AG20443 (cell line): Measurements from ENCODE around the gene MARCKSL1.
"Not testable (repeated sequence)": the region's sequence is repeated elsewhere in the genome, so short reads cannot be mapped to it uniquely, and the experiment has no call there.

Experiments used
- DNase-seq: peaks from one replicate; pipeline ENCODE4 v3.0.0; 2012; ENCODE audit warnings: low spot score, mixed read lengths

MARCKSL1 gene

DNA sequence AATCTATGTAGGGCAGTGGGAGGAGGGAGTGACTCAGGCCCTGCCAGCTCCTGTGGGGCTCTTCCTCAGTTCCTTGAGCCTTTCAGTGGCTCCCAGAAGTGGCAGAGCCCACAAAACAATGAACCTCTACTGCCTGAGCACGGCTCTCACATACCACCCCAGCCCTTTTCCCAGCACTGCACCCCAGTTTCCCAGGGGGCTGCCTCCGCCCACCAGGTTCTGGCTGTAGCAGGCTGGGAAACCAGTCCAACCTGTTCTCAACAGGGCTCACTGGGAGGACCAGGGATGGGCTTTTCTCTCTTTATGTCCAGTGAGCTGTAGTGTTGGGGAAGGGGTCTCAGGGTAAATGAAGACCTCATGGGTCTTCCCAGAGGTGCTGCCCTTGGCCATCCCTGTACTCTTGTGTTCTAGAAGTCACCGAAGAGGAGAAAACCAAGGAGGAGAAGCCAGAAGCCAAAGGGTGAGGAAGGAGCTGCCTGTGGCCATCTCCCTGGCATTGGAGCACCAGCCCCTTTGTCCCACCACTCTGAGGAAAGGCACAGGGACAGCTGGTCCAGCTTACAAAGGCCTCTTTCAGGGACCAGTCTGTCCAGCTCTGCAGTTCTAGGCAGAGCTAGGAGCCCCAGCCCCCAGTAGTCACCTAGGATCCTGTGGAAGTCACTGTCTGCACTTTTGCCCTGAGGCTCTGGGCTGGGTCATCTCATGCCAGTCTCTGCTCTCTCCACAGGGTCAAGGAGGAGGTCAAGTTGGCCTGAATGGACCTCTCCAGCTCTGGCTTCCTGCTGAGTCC, 3.5 kb downstream of the MARCKSL1 start:
- no peak for DNase-seq

DNA sequence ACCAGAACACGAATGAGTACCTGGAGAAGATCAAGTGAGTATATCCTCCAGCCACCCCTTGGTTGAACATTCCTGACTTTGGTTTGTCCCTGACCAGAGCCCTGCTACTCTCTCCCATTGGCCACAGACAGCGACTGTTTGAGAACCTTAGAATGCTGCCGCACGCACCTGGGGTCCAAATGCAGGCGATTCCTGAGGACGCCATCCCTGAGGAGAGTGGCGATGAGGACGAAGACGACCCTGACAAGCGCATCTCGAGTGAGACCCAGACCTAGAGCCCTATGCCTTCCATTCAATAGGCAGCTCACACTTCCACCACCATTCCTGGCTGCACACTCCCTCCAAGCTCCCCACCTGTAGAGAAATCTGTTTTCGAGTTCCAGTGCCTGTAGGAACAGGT, 4.5 kb downstream of the MARCKSL1 start:
- no peak for DNase-seq

- no peak for DNase-seq
Observed at GRCh38 chr1:32330558-32331151, 5.4 kb downstream of the MARCKSL1 start.

DNA sequence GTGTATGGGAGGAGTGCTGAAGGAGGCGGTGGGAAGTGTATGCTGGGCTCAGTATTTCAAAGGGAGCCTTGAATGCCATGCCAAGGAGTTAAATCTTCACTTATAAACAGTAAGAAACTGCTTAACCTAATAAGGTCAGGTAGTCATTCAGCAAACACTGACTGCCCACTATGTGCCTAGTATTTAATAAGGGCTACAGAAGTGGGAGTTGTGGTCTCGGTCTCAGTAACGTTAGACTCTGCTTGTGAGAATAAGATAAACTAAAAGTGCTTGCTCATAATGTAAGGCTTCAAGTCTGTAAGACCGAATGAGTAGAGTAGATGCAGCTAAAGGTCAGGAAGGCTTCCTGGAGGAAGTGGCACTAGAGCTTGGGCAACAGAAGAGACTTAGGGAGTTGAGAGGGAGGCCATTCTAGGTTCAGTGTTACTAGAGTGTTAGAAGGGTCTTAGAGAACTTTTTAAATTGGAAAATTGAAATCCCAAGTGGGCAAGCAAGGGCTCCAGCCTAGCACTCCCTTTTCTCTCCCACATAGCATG, 6.0 kb downstream of the MARCKSL1 start:
- no peak for DNase-seq

DNA sequence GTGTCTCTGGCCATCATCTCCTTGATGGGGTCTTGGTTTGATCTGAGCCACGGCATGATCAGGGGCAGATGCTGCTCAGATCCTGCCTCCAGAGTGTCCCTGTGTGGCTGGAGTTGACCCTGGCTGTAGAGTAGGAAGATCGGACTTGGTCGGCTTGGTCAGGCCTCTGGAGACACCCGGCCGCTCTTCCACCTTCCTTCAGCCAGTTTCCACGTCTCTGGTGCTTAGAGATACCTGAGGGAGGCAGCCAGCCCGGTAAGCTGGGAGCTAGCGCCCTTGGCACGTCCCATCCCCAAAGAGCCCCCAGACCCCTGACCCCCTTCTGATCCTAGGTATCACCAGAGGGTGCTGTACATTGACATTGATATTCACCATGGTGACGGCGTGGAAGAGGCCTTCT, 8.8 kb downstream of the MARCKSL1 start:
- DNase-seq, result no peak

DNA sequence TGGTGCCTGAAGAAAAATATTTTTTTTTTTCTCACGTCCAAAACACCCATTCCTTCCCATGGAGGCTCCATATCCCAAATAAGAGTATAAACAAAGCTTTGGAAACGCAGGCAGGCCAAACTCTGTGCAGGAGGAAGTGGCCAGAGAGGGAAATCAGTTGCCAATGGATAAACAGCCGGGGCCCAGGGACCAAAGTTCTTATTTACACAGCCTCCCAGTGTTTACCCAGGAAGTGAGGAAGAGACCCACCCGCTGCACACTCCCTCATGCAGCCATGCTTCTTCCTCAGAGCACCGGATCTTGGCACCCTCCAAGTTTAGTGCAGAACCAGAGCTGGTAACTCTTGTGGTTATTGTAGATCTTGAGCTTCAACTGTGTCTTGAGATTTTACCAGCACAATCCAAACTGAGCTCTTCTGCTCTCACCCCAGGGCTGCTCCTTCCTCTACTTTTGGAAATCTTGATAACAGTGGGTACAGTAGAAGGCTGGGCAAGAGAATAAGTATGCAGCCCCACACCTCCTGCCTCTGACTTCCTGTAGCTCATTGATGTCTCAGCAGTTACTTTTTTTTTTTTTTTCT, 14.2 kb downstream of the MARCKSL1 start:
- no peak for DNase-seq

DNA sequence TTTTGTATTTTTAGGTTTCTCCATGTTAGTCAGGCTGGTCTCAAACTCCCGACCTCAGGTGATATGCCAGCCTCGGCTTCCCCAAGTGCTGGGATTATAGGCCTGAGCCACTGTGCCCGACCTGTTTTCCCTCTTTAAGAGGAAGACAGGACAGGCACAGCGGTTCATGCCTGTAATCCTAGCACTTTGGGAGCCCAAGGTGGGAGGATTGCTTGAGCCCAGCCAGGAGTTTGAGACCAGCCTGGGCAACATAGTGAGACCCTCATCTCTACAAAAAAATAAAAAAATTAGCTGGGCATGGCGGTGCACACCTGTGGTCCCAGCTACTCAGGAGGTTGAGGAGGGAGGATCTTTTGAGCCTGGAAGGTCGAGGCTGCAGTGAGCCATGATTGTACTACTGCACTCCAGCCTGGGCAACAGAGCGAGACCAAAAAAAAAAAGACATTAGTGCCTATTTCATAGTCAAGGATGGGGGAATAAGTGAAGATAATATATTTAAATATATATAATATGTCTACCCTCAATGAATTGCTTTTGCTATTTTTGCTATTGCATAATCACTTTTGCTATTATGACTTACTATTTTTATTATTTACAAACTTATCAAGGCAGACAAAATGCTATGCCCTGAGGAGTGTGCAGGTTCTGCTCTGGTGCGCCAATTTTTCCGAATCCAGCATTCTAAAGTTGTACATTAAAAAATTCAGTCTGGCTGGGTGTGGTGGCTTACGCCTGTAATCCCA, 17.7 kb downstream of the MARCKSL1 start:
- no peak for DNase-seq

- DNase-seq, result no peak
Observed at GRCh38 chr1:32316903-32317277, 19.1 kb downstream of the MARCKSL1 start.

DNA sequence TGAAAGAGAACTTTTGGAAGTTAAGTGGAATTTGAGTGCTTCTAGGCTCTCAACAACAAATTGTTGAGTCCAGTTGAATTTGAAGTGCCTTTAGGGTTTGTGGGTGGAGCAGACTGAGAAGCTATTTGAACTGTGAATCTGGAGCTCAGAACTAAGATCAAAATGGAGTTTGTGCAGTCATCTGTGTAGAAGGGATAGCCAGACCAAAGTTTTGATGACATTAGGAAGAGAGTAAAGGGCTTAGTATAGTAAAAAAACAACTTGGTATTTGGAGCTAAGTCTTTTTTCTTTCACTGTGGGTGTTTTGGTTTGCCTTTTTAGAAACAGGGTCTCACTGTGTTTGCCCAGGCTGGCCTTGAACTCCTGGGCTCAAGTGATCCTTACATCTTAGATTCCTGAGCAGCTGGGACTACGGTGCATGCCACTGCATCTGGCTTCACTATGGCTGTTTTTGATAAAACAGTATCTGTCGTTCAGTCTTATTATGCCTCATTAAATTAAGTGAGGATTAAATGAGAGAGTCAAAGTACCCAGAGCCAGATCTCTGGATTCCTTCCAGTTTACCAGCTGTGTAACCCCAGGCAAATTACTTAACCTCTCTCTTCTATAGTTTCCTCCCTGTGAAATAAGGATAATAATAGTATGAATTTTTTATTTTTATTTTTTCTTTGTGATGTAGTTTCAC, 24.2 kb downstream of the MARCKSL1 start:
- DNase-seq, result no peak

DNA sequence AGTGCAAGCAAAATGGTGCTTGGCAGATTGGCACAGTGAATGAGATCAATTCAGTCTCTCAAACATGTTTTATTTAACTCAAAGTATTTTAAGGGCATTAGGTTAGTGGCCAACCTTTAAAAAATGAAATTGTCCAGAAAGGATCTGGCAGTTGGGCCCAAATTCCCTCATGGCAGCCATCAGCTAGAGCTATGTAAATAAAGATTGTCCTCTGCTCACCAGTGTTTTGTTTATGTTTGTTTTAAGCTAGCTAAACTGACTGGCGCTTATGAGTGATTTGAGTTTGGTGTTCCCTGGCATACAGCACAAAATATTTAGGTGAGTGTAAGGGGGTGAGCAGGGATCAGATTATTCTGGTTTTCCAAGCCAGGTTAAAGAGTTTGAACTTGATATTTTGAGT, 26.1 kb downstream of the MARCKSL1 start:
- DNase-seq, result no peak

GRCh38 chr1:32307324-32307723, 28.7 kb downstream of the MARCKSL1 start:
- peak; percentile 18 for DNase-seq

- no peak for DNase-seq
Observed at GRCh38 chr1:32305310-32305709, 30.7 kb downstream of the MARCKSL1 start.

- DNase-seq, result peak; percentile 22
Observed at GRCh38 chr1:32303997-32304622, 31.9 kb downstream of the MARCKSL1 start.

DNA sequence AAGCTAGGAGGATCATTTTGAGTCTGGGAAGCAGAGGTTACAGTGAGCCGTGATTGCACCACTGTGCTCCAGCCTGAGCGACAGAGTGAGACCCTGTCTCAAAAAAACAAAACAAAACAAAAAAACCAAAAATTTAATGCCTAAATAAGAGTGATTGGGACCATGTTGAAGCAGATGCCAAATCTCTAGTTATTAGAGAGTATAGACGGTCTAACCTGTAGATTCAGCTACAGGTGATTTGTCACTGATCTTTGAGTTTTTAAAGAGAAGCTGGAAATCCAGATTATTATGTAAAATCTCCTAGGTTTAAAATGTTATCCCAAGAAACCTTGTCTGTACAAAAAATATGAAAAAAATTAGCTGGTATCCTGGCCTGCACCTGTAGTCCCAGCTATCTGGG, 32.7 kb downstream of the MARCKSL1 start:
- no peak for DNase-seq

DNA sequence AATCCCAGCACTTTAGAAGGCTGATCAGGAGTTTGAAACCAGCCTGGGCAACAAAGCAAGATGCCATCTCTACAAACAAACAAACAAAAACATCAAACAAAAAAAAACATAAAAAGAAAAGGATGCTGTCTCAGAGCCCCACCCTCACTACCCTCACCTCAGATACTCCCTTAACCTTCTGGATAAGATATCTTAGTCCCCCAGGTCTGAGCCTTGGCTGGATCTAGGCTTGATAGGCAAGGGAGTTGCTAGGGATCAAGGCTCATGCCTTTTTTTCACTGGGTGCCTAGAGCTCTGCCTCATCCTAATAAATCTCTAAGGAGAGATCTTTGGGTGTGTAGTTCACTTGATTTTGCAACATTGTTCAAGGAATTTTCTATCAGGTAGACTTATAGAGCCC, 36.7 kb downstream of the MARCKSL1 start:
- no peak for DNase-seq

DNA sequence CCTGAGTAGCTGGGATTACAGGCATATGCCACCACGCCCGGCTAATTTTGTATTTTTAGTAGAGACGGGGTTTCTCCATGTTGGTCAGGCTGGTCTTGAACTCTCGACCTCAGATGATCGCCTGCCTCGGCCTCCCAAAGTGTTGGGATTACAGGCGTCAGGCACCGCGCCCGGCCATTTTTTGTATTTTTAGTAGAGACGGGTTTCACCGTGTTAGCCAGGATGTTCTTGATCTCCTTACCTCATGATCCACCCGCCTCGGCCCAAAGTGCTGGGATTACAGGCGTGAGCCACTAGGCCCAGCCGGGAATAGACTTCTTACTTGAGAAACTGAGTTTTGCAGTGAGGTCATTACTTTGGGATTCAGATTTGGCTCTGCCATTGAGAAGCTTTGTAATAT, 37.8 kb downstream of the MARCKSL1 start:
- not testable (repeated sequence) for DNase-seq

- peak; percentile 95 for DNase-seq
Observed at GRCh38 chr1:32291708-32292538, 44.1 kb downstream of the MARCKSL1 start, which contains the start of gene HDAC1. Gene HDAC1 (plus strand): TSS chr1:32292083. CDS start chr1:32292170, 87 bp downstream.

DNA sequence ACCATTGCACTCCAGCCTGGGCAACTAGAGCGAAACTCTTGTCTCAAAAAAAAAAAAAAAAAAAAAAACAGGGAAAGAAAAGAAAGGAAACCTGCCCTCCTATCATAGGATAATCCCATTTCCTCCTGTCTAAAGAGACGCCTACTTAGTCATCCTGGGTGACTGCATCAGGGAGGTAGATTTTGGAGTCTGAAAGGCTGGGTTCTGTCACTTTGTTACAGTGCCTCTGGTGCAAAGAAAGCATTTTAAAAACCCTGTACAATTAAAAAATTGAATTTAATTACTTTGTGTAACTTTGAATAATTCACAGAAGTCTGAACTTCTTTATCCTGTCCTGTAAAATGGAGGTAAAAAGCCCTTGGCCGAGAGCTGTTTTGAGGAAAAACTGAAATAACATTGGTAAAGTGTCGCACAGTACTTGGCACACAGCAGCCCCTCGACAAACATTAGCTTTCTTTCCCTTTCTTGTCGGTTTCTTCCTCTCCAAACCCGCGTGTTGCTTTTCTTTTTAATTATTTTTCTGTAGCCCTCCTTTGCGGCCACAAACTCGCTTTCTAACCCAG, 44.8 kb downstream of the MARCKSL1 start:
- DNase-seq, result peak; percentile 36

- DNase-seq, result no peak
Observed at GRCh38 chr1:32289256-32289655, 46.8 kb downstream of the MARCKSL1 start.

- DNase-seq, result no peak
Observed at GRCh38 chr1:32286763-32287162, 49.3 kb downstream of the MARCKSL1 start.
